C4-2B (cell line): ENCODE results near the gene SLC15A2.

ENCODE experiments used
- ZFX ChIP-seq: fragments of 450-650 bp; IDR thresholded peaks from 2 replicates; pipeline ENCODE4 v1.6.1; 2017
- TF ChIP-seq, protein P1 (sequence below): fragments of 450-650 bp; conservative IDR thresholded peaks from 2 replicates; pipeline ENCODE4 v1.5.1; 2017; ENCODE audit warnings: mild to moderate bottlenecking

DNA sequence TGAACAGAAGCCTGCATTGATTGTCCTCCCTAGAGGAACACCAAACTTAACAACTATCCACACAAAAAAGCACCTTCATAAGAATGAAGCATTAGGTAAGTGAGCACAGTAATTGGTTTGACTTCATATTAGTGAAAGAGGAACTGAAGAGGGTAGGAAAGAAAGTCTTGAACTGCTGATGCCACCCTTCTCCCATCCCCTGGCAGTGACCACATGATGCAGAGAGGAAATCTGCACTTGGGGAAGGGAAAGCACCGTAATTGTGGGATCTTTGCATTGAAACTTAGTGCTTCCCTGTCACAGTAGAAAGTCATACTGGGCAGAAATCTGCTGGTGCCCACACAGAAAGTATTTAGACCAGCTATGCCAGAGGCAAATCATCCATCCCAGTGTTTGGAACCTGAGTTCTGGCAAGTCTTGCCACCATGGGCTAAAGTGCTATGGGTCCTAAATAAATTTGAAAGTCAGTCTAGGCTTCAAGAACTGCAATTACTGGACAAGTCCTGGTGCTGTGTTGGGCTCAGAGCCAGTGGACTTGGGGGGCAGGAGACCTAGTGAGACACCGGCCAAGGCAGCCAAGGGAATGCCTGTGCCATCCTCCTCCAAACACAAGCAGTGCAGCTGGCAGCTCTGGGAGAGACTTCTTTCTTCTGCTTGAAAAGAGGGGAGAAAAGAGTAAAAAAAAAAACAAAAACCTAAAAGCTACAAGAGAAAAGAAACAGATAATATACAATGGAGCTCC, 63.6 kb downstream of the SLC15A2 start:
- TF ChIP-seq, protein P1, sequence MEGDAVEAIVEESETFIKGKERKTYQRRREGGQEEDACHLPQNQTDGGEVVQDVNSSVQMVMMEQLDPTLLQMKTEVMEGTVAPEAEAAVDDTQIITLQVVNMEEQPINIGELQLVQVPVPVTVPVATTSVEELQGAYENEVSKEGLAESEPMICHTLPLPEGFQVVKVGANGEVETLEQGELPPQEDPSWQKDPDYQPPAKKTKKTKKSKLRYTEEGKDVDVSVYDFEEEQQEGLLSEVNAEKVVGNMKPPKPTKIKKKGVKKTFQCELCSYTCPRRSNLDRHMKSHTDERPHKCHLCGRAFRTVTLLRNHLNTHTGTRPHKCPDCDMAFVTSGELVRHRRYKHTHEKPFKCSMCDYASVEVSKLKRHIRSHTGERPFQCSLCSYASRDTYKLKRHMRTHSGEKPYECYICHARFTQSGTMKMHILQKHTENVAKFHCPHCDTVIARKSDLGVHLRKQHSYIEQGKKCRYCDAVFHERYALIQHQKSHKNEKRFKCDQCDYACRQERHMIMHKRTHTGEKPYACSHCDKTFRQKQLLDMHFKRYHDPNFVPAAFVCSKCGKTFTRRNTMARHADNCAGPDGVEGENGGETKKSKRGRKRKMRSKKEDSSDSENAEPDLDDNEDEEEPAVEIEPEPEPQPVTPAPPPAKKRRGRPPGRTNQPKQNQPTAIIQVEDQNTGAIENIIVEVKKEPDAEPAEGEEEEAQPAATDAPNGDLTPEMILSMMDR: no peak
- no peak for TF ChIP-seq ZFX
